Measurements from ENCODE around the gene OR5B3. TPM values are rescaled to one million over a fixed set of nuclear protein-coding genes. Genes with fewer than 3 reads are reported as not detected.

The OR5B3 gene
- total RNA-seq, 2 donors from 2014 or later: not detected

DNA sequence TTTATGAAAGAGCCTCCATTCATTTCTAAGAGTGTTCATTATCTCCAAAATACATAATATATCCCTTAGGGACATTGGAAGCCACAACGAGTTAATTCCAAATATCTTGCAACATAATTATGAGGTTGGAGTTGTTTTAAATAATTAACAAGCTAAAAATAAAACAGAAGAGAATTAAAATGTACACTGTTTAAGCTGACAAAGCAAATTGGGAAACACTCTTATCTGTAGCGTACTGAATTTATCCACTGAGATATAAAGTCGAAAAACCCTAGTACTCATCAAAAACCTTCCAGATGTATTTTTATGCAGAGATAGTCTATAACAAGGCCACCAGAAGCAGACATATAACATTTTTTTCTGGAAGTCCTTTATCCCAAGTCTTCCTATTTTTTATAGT, 27.5 kb upstream of the OR5B3 start:
- H3K4me3 ChIP-seq (ENCODE audit: low read length): no peak overlapping the region
- no peak overlapping the region for H3K9ac ChIP-seq (ENCODE audit: extremely low read depth, low read length, poor library complexity, severe bottlenecking)
- no peaks in the 10 kb centered on the region for H3K27me3 Mint-ChIP-seq (ENCODE audit: insufficient read depth)
- no peaks in the 10 kb centered on the region for H3K27me3 ChIP-seq (ENCODE audit: control insufficient read depth, insufficient read depth, low read length, poor library complexity, severe bottlenecking)
- no peak overlapping the region for H3K27ac Mint-ChIP-seq
- no peaks in the 10 kb centered on the region for H3K9me3 Mint-ChIP-seq
- H3K27ac ChIP-seq (ENCODE audit: low read depth, low read length): no peak overlapping the region
- DNase-seq: no peak
- TF ChIP-seq, protein P1, sequence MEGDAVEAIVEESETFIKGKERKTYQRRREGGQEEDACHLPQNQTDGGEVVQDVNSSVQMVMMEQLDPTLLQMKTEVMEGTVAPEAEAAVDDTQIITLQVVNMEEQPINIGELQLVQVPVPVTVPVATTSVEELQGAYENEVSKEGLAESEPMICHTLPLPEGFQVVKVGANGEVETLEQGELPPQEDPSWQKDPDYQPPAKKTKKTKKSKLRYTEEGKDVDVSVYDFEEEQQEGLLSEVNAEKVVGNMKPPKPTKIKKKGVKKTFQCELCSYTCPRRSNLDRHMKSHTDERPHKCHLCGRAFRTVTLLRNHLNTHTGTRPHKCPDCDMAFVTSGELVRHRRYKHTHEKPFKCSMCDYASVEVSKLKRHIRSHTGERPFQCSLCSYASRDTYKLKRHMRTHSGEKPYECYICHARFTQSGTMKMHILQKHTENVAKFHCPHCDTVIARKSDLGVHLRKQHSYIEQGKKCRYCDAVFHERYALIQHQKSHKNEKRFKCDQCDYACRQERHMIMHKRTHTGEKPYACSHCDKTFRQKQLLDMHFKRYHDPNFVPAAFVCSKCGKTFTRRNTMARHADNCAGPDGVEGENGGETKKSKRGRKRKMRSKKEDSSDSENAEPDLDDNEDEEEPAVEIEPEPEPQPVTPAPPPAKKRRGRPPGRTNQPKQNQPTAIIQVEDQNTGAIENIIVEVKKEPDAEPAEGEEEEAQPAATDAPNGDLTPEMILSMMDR (conservative IDR thresholded peaks at IDR 0.05): no peak
- no peaks in the 10 kb centered on the region for H3K36me3 Mint-ChIP-seq (ENCODE audit: low read depth)
- no peaks in the 10 kb centered on the region for H3K36me3 ChIP-seq (ENCODE audit: control insufficient read depth, insufficient read depth, low read length)
- H3K4me3 Mint-ChIP-seq: no peak overlapping the region
- H3K4me1 Mint-ChIP-seq: no peaks in the 10 kb centered on the region
- no peaks in the 10 kb centered on the region for H3K4me1 ChIP-seq (ENCODE audit: control insufficient read depth, insufficient read depth, low read length)
- peaks cover 3% of the 10 kb centered on the region for H3K9me3 ChIP-seq (ENCODE audit: control insufficient read depth, low read length)
- 93 to 97% methylated on average over 2 of the region's 3 CpGs for WGBS, 2 experiments (ENCODE audit: insufficient coverage in 1 of 2, insufficient read length in 1 of 2)

DNA sequence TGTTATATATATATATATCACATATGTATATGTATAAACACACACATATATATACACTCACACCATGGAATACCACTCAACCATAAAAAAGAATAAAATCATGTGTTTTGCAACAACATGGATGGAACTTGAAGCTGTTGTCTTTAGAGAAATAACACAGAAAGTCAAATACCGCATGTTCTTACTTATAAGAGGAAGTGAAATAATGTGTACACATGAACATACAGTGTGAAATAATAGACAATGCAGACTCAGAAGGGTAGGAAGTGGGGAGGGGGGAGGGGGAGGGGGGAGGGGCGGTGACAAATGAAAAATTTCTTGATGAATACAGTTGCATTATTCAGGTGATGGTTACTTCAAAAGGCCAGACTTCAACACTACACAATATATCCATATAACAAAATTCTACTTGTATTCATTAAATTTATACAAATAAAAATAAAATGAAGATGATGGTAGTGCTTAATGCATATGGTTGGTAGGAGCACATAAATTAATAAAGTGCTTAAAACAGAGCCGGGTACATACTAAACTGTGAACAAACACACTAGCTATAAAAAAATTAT, 27.0 kb upstream of the OR5B3 start:
- Mint-ChIP-seq H3K9me3 (no peaks in the 10 kb centered on the region), H3K4me3 (no peak overlapping the region), H3K27ac (no peak overlapping the region), H3K36me3 (ENCODE audit: low read depth) (no peaks in the 10 kb centered on the region), H3K4me1 (no peaks in the 10 kb centered on the region), H3K27me3 (ENCODE audit: insufficient read depth) (no peaks in the 10 kb centered on the region)
- DNase-seq: no peak
- Histone ChIP-seq H3K4me1 (ENCODE audit: control insufficient read depth, insufficient read depth, low read length) (no peaks in the 10 kb centered on the region), H3K9ac (ENCODE audit: extremely low read depth, low read length, poor library complexity, severe bottlenecking) (no peak overlapping the region), H3K4me3 (ENCODE audit: low read length) (no peak overlapping the region), H3K27me3 (ENCODE audit: control insufficient read depth, insufficient read depth, low read length, poor library complexity, severe bottlenecking) (no peaks in the 10 kb centered on the region), H3K9me3 (ENCODE audit: control insufficient read depth, low read length) (peaks cover 3% of the 10 kb centered on the region), H3K36me3 (ENCODE audit: control insufficient read depth, insufficient read depth, low read length) (no peaks in the 10 kb centered on the region), H3K27ac (ENCODE audit: low read depth, low read length) (no peak overlapping the region)
- TF ChIP-seq, protein P1 (conservative IDR thresholded peaks at IDR 0.05): no peak
- WGBS, 2 experiments (ENCODE audit: insufficient coverage in 1 of 2, insufficient read length in 1 of 2): 82% methylated on average over 1 of the region's 3 CpGs; no CpG with 5 or more reads in 1 of the 2 experiments

DNA sequence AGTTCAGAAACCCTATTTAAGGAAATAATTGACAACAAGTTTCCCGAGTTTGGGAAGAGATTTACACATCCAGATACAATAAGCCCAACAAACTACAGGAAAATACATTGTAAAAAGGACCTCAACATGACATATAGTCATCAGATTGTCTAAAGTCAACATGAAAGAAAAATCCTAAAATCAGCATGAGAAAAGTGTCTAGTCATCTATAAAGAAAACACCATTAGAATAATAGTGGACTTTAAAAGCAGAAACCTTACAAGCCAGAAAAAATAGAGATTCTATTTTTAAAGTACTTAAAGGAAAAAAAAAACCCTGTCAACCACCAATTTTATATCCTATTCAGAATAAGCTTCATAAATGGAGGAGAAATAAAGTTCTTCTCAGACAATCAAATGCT, 22.6 kb upstream of the OR5B3 start:
- Mint-ChIP-seq H3K27ac (no peak overlapping the region), H3K4me3 (no peak overlapping the region), H3K9me3 (no peaks in the 10 kb centered on the region), H3K27me3 (ENCODE audit: insufficient read depth) (no peaks in the 10 kb centered on the region), H3K4me1 (peaks cover 5% of the 10 kb centered on the region), H3K36me3 (ENCODE audit: low read depth) (no peaks in the 10 kb centered on the region)
- Histone ChIP-seq H3K4me1 (ENCODE audit: control insufficient read depth, insufficient read depth, low read length) (no peaks in the 10 kb centered on the region), H3K9me3 (ENCODE audit: control insufficient read depth, low read length) (peaks cover 3% of the 10 kb centered on the region), H3K36me3 (ENCODE audit: control insufficient read depth, insufficient read depth, low read length) (no peaks in the 10 kb centered on the region), H3K9ac (ENCODE audit: extremely low read depth, low read length, poor library complexity, severe bottlenecking) (no peak overlapping the region), H3K27ac (ENCODE audit: low read depth, low read length) (no peak overlapping the region), H3K4me3 (ENCODE audit: low read length) (no peak overlapping the region), H3K27me3 (ENCODE audit: control insufficient read depth, insufficient read depth, low read length, poor library complexity, severe bottlenecking) (no peaks in the 10 kb centered on the region)
- no peak for DNase-seq
- TF ChIP-seq, protein P1 (conservative IDR thresholded peaks at IDR 0.05): no peak
- WGBS, 2 experiments (ENCODE audit: insufficient coverage in 1 of 2, insufficient read length in 1 of 2): 45% methylated on average over 1 of the region's 1 CpG; no CpG with 5 or more reads in 1 of the 2 experiments

Measured in endodermal cell (in vitro differentiated cells).